GM18511 (cell line): Measurements from ENCODE around the gene KIAA0319L.

ENCODE experiments used
- ATAC-seq: cut with Tn5 transposase; IDR thresholded peaks from one replicate; pipeline ENCODE4 v1.9.1; 2021; ENCODE audit warnings: mild to moderate bottlenecking, moderate library complexity; ENCODE audit not compliant: unreplicated experiment

KIAA0319L gene

GRCh38 chr1:35449334-35450008 lies 107.7 kb downstream of the KIAA0319L start:
- ATAC-seq, result no peak

GRCh38 chr1:35448344-35448801 lies 108.8 kb downstream of the KIAA0319L start:
- no peak for ATAC-seq

- ATAC-seq, result no peak
These were observed 109.9 kb downstream of the KIAA0319L start for GRCh38 chr1:35447278-35447677.

- no peak for ATAC-seq
These were observed 112.8 kb downstream of the KIAA0319L start for GRCh38 chr1:35444519-35444774.

- ATAC-seq, result no peak
These were observed 113.3 kb downstream of the KIAA0319L start for GRCh38 chr1:35443768-35444518.

GRCh38 chr1:35442734-35443133 lies 114.5 kb downstream of the KIAA0319L start:
- ATAC-seq, result no peak

GRCh38 chr1:35441926-35442579 lies 115.2 kb downstream of the KIAA0319L start:
- ATAC-seq, result no peak

- no peak for ATAC-seq
These were observed 117.6 kb downstream of the KIAA0319L start for GRCh38 chr1:35439626-35440025.

- ATAC-seq, result no peak
These were observed 120.0 kb downstream of the KIAA0319L start for GRCh38 chr1:35437200-35437599.

GRCh38 chr1:35436078-35436477 lies 121.1 kb downstream of the KIAA0319L start:
- no peak for ATAC-seq

- ATAC-seq, result no peak
These were observed 122.5 kb downstream of the KIAA0319L start for GRCh38 chr1:35434703-35435102.

- ATAC-seq, result no peak
These were observed 123.5 kb downstream of the KIAA0319L start for GRCh38 chr1:35433714-35434113.

- no peak for ATAC-seq
These were observed 125.0 kb downstream of the KIAA0319L start for GRCh38 chr1:35432231-35432630.

GRCh38 chr1:35431173-35431599 lies 126.0 kb downstream of the KIAA0319L start:
- no peak for ATAC-seq

- ATAC-seq, result no peak
These were observed 126.4 kb downstream of the KIAA0319L start for GRCh38 chr1:35430762-35431161.

- no peak for ATAC-seq
These were observed 128.8 kb downstream of the KIAA0319L start for GRCh38 chr1:35428360-35428759.

- no peak for ATAC-seq
These were observed 131.1 kb downstream of the KIAA0319L start for GRCh38 chr1:35426097-35426586.

- ATAC-seq, result no peak
These were observed 148.3 kb downstream of the KIAA0319L start for GRCh38 chr1:35408925-35409324.

GRCh38 chr1:35407743-35408142 lies 149.5 kb downstream of the KIAA0319L start:
- ATAC-seq, result no peak

- no peak for ATAC-seq
These were observed 151.1 kb downstream of the KIAA0319L start for GRCh38 chr1:35406103-35406502.

GRCh38 chr1:35401049-35401448 lies 156.2 kb downstream of the KIAA0319L start:
- ATAC-seq, result no peak

- ATAC-seq, result no peak
These were observed 158.5 kb downstream of the KIAA0319L start for GRCh38 chr1:35398739-35399138.
